Amniotic stem cell (primary cell): ENCODE data around the gene CCDC149.
"Not testable (repeated sequence)": the region's sequence is repeated elsewhere in the genome, so short reads cannot be mapped to it uniquely, and the experiment has no call there.

Experiments
- DNase-seq: peaks from one replicate; lab custom pipeline; 2025; lab: John Stamatoyannopoulos, UW

The CCDC149 gene

DNA sequence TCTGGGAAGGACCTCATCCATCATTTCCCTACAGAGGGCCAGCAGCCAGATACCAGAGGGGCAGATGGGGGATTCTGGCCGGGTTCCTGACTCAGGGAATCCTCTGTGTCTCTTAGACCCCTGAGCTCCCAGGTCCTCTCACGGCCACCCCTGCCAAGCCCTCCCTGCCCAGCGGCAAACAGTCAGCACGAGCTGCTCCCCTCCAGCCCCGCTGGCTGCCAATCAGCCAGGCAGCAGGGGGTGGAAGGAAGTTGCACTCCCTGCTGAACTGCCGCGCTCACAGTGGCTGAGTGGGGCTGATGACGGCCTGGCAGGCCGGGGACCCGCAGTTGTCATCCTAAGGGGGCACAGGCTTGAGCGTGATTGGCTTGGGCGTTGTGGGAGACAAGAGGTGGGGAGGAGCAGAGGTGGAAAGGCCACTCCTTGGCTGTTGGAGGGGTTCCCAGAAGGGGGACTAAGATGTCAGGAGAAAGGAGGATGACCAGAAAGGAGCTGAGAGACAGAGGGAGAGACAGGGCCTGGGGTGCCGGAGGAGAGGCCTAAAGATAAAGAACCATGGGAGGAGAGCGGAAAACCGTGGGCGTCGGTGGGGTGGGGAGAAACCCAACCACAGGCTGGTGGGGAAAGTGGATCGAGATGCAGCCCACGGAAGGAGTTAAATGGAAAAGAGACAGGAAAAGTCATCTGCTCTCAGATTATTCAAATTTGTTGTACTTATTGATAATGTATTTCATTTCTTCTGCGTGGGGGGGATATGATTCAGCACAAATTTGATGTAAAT, 4.4 kb upstream of the CCDC149 start:
- no peak for DNase-seq

DNA sequence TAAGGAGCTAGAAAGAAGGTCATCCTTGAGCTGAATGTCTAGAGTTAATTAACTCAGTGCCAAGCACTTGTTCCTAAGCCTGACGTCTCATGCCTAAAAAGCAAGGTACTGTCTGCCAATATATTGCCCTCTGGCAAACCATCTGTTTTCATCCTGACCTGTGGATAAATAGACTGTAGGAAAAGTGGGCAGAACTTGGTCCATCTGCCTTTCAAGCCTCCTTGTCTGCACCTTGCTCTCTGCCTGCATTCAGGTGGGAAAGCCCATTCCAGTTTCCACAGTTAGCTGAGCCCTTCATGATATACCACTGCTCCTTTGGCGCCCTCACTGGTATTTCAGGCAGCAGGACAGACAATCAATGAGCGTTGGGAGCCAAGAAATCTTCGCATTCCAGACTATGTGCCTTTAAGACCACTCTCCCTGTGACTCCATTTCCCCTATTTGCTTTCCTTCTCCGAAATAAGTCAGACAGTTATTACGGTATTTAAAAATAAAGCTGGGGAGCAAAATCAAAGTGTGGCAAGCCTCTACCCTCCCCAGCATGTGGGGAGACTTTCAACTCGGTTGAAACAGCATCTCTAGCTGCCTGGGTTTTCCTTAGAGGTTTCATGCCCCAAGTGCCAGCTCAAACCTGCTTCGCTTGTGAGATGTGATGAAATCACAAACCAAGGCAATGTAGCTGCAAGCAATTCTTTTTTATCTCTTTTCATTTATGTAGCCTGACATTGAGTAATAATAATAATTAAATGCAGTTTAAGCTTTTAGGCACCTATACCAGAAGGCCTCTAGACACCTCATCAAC, 2.5 kb upstream of the CCDC149 start:
- DNase-seq: no peak

DNA sequence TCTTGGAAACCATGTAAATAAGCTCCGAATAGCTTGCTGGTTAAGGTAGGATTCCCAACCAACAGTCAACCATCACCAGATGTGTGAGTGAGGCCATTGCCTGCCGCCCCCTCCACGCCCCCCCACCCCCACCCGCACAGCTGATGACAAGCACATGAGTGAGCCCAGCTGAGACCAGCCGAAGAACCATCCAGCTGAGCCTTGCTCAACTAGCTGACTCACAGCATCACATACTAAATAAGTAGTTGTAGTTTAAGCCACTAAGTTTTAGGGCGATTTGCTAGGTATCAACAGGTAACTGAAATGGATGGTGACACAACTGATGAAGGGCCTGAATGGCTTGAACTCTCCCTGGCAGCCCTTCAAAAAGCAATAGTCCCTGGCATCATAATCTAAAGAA, 1.6 kb upstream of the CCDC149 start:
- no peak for DNase-seq

DNA sequence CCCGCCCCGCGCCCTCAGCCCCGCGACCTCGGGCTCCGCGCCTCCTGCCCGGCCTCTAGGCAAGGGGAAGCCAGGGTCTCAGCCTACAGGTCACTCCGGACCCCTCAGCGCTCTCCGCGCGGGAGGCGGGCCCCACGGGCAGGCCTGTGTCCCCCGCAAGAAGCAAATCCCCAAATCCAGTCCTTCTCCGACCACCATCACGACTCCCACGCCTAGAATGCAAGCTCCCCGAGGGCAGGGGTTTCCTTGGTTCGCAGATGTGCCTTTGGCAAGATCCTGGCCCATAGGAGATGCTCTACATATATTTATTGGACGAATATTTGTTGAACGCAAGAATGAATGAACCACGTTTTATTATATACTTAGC, 260 bp upstream of the CCDC149 start:
- DNase-seq: no peak

DNA sequence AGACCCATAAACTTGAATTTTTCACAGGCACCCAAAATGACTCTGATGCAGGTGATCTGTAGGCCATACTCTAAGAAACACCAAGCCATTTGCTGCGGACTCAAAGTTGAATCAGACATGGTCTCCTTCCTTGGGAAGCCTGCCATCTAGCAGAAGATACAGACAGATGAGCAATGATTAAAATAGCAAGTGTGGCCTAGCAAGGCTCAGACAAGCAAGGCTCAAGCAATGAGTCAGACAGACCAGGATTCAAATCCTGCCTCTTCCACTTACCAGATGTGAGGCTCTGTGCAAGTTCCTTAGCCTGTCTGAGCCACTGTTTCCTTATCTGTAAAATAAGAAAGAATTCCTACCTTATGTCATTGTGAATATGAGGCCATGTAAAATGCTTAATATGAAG, 2.3 kb downstream of the CCDC149 start:
- DNase-seq: no peak

DNA sequence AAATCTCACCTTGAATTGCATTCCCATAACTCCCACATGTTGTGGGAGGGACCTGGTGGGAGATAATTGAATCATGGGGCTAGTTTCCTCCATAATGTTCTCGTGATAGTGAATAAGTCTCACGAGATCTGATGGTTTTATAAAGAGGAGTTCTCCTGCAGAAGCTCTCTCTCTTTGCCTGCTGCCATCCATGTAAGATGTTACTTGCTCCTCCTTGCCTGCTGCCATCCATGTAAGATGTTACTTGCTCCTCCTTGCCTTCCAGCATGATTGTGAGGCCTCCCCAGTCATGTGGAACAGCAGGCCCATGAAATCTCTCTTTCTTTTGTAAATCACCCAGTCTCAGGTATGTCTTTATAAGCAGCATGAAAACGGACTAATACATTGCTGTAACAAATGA, 3.2 kb downstream of the CCDC149 start:
- not testable (repeated sequence) for DNase-seq

DNA sequence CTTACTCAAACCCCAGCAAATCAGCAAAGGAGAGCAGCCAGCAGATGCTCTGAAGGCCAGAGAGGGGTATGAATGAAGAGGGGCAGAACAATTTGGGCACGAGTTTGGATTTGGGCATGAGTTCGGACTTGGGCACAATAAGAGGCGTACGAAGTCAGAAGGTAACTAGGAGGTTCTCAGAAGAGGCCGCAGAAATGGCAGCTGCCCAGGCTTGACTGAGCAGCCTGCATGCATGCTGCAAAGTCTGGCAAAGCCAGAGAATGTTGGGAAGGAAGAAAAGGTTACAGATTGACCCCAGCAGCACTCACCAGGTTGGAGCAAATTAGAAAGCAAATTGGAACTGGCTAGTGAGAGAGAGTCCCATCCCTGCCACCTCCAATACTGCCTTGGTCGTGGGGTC, 15.2 kb downstream of the CCDC149 start:
- no peak for DNase-seq

DNA sequence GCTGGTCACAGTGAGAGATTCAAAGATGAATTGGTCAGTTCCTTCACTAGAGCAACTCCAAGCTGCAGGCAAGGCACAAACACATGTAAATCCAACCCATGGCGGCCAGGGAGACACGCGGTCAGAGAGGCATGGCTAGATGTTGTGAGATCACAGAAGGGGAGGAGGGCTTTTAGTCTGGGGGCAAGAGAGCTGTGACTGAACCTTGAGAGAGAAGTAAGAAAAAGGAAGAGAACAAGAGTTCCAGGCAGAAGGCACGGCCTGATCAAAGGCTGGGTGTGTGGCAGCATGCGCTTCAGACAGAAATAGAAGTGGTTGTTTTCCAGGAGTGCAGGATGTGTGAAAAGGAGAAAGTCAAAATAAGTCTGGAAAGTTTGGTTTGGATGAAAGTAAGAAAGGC, 15.9 kb downstream of the CCDC149 start:
- DNase-seq: no peak

DNA sequence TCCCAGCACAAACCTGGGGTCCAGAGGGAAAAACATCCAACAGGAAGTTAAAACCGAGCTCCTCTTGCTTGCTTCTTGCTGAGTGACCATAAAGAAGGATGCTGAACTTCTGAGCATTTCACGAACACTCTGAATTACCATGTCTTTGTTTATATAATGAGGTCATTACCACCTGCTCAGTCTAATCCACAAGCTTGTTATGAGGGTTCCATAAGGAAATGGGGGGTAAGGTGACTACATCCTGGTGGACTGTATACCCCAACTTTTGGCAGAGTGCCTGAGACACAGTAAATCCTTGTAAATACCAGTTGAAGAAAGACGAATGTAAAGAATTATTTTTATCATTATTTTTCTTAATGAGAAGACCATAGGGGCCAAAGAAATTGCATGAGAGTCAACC, 16.8 kb downstream of the CCDC149 start:
- no peak for DNase-seq

DNA sequence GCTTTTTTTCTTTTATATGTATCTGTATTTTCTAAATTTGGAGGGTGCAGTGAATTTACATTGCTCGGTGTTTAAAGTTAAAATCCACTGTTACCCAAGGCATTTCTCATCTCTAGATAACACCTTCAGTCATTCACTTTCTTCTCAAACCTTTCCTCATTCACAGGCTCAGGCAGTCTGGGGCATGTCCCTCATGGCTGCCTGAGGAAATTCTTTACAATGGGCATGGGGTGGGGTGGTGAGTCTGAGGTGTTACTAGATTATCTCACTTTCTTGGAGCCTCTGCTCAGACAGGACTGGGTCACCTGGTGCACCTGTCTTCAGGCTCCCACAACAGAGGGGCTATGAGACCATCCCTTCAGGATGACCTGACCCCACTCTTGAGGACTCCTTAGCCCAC, 17.4 kb downstream of the CCDC149 start:
- DNase-seq: no peak

DNA sequence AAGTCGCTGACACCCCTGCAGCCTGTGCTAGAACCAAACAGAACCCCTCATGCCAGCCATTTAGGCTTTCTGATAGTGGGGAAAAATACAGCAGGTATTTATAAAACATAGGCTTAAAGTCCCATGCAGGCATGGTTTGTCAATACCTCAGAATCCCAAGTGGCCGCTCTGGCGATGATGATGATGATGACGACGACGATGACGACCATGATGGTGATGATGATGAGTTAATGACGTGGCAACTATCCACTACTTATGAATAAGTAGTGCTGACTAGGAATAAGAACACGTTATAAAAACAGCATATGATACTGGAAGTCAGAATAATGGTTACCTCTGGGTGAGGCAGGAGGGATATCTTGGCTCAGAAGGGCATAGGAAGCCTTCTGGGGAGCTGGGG, 18.0 kb downstream of the CCDC149 start:
- no peak for DNase-seq

DNA sequence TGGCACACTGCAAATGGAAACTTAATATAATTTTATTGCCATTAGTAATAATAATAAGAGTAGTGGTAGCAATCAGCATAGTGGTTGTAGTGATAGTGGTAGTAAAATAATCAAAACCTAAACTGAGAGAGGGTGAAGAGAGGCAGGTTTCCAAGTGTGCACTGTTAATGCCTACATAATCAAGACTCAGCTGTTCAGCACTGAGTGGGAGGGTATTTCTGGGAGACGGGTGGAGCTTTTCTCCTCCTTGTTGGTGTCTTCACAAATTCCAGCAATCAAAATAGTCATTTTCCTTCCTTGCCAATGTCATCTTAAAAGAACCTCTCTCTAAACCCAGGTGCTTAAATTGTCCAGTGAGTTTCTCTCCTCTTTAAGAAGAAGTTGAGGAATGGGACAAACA, 18.6 kb downstream of the CCDC149 start:
- no peak for DNase-seq

DNA sequence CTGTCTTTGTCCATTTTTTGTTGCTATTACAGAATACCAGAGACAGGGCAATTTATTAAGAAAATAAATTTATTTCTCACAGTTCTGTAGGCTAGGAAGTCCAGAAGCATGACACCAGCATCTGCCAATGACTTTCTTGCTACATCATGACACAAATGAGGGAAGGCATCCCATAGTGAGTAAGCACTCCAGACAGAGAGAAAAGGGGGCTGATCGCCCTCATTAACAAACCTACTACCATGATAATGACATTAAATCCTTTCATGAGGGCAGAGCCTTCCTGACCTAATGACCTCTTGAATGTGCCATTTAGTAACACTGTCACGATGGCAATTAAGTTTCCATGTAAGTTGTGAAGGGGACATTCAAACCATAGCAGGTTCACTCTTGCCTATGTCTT, 20.1 kb downstream of the CCDC149 start:
- no peak for DNase-seq

DNA sequence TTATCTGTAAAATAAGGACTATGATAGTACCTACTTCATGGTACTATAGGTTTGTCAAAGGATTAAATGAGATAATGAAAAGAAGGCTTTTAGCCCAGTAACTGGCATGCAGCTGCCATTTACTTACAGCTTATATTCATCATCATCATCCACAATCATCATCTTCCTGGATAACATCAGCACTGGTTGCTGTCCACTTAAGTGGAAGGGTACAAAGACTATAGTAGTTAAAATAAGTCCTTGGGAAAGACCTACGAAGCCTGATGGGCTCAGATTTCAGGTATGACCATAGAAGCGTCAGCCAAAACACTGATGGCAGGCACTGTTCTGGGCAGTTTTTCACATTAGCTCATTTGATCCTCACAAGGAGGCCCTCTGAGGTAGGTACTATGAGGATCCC, 20.6 kb downstream of the CCDC149 start:
- no peak for DNase-seq

DNA sequence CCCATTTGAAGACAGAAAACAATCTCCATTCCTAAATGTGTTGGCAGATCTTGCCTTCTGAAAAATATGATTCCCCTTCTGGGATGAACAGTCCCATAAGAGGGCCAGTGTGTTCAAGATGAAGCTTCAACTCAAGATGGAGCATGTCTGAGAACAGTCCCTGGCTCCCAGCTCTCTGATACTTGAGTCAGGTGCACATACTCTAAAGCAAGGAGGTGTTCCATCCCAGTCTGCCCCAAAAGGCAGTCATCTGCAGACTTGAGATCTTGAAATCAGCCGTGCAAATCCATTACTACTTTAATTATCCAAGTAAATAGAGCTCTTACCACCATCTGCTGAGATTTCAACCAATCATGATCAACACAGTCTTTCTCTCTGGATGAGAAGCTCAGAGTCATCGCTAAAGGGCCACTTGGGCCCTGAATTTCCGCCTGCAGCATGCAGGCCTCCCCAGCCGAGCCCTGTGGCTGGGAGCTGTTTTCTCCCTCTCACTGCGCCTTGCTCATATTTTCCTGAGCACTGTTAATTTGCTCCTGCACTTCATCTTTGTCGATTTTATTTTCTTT, 22.2 kb downstream of the CCDC149 start:
- no peak for DNase-seq

DNA sequence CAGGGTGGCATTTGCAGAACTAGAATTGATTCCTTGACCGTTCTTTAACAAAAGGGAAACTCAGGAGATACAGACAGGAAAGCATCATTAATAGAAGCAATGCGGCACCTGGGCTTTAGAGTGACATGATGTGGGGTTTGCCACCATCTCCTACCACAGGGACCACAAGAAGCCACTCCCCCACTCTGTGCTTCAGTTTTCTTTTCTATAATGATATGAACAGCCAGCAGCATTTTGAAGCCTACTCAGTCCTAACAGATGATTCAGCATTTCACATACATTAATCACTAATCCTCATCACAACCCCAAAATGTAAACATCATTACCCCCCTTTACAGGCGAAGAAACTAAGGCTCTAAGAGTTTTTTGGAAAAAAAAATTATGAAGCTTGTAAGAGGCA, 22.9 kb downstream of the CCDC149 start:
- DNase-seq: no peak

DNA sequence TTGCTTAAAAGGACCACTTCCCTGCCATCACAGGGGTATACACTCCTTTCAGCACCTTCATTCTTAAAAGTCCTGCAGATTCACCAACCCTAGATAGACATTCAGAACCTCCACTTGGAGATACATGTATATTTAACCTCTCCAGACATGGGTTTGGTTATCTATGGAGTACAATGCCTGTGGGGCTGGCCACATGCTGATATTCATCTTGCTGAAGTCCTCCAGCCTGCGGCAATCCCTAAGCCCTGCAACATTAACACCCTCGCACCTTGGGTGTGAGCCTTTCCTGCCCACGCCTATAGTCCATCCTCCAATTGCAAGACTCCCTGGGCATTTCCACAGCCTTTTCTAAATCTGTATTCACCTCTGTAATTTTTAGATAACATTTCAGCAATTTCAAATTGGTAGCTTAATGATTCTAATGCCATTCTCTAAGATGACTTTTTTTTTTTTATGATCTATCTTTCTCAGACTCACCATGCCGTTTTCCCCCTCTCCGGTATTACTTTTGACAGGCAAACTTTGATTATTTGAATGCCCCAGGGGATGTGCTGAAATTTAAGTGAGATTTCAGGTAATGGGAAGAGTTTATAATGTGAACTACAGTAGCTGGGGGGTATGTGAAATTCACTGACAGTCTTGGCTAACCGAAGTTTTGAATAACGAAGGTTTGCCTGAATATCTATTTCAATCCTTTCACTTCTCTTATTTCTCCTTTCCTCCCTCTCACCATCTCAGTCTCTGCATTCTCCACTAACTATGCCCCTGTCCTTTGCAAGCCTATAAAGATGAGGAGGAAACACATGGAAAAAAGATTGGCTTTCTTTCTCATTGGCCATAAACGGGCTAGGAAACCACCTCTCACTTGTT, 24.1 kb downstream of the CCDC149 start:
- no peak for DNase-seq

DNA sequence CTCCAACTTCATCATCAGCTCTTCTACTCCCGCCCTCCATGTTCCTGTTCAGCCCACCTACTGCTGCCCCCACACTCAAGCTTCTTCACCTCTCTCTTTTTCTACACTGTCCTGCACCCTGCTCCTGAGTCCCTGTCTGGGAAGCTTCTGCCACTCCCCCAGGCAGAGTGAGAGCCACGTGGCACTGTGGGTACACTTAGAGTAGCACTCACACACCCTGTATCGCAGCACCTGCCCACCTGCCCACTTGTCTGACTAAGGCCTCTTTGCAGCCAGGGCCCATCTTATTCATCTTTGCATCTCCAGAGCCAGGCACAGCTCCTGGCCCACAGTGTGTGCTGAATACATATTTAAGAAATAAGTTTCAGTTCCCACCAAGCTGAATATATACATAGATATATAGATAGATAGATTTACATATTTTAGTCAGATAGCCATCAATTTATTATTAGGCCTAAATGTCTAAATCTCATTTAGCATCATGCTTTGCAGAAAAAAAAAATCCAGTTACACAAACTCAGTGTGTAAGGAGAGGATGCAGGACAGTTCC, 24.9 kb downstream of the CCDC149 start:
- no peak for DNase-seq

DNA sequence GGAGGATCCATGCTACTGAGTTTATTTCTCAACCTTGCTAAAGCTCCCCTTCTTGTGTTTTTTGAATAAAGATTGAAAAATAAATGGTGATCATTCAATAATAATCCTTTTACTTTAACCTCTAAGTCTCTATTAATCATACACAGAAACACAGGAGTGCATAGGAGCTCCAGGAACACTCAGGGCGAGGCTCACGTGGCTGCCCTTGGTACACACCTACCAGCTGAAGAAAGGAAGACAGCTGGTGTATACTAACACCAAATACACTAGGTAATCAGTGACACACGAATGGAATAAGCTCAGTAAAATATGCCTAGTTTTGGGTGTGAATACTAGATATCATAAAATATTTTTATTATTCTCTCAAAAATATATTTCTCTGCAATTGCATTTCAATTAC, 26.2 kb downstream of the CCDC149 start:
- DNase-seq: no peak

DNA sequence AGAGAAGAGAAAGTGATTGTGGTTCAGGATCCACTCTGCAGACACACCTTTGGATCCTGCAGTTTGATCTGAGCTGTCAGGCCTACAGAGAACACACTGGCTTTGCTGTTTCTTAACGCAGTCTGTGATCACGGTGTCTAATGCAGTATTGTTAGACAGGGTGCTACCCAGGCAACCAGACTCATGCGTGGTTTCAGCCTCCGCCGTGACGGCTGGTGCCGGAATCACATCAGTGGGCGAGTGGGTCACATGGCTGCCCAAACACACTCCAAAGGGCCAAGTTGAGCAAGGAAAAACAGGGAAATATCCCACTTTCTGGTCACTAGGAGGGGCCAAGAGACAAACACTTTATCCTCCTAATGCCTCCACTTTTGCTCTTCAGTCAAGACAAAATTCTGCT, 27.5 kb downstream of the CCDC149 start:
- no peak for DNase-seq

DNA sequence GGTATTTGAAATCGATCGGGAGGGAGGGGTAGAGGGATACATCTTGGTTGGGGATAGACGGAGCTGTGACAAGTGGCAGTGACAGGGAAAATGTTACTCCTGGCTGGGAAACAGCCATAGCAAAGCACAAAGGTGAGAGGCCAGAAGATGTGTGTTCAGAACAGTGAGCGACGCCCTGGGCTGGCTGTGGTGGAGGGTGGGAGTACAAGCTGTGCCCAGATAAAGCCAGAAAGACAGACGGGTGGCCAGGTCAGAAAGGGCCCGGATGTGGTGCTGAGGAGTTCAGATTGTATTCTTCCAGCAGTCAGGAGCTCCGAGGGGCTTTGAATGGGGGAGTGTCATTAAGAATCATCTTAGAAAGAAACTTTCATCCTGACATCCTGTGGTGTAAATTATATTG, 27.9 kb downstream of the CCDC149 start:
- DNase-seq: no peak
